Measurements from ENCODE around the gene FGR.

The FGR gene

DNA sequence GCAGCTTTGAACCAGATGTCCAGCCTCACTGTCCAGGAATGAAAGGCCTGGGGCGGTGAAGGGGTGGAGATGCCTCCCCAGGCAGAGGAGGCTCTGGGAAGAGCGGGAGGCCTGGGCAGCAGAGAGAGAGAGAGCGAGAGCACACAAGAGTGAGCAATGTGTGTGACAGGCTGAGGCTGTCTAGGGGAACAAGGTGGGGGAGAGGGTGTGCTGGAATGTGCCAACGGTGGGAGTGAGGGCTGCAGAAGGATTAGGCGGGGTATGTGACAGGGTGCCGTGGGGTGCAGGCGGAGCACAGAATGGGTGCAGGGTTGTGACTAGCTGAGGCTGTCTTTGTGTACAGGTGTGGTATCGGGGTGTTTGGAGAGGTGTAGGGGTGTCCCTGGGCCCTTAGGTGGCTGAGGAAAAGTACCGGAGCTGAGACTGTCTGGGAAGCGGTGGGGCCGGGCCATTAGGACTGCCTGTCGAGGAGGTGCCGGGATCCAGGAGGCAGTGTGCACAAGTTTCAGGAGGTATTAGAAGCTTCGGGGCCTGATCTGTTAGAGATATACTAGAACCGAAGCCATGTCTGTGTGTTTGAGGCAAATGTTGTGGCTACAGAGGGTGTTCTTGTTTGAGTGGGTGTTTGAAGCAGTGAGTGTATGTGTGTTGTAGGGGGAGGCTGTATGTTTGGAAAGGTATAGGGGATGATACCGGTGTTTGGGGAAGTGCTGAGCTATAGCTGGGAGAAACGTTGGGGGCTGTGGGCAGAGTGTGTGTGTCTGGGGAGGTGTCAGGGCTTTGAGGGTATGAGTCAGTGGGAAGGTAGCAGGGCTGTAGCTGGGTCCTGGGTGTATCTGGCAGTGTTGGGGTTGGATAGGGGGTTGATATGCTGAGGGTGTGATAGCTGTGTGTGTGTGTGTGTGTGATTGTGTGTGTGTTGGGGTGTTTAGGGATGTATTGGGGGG, 40.1 kb downstream of the FGR start:
- peaks cover 1% of the 10 kb centered on the region for H3K36me3 Mint-ChIP-seq
- no peak for DNase-seq

DNA sequence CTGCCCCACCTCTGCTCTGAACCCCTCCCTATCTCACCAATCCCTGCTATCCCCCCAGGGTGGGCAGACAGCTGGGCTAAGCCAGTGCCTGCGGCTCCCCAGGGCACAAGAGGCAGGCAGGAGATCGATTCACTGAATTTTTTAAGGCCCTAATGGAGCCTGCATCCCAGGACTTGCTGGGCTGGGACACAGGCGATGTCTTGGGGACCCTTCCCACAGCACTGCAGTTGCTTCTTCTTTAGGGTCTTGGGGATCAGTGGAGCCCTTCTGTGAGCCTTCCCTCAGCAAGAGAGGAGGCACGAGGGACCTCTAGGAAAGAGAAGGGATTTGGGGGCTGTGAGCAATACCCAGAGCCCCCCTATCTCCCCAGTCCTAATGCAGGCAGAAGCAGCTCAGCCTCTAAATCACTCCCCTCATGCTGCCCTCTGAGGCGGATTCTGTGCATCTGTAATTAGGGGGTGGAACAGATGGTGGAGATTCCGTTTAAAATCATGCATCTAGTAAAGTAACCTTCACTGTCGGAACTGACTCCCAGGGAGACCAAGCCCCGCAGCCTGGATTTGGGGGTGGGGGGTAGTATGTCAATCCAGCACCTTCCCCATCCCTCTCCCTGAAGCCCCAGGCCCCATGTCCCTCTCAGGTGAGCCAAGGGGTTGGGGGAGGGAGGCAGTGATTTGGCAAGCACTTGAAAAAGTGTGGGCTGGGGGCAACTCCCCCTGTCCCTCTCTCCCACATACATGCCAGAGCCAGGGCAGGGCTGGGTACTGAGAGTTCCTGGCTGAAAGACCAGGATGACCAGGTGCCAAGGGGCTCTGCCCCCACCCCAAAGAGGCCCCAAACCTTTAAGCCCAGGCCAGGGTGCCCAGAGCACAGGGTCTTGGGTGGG, 41.1 kb downstream of the FGR start:
- no peaks in the 10 kb centered on the region for H3K27me3 Mint-ChIP-seq
- H3K36me3 Mint-ChIP-seq: peaks cover 1% of the 10 kb centered on the region
- no peak overlapping the region for H3K4me3 Mint-ChIP-seq
- no peak for DNase-seq
- peaks cover 23% of the 10 kb centered on the region for H3K4me1 Mint-ChIP-seq
- CTCF ChIA-PET: interaction anchor here (1.5 to 3.1 kb wide), 2 partner anchors 37 to 64 kb away, joined by 3 to 19 read pairs; no protein-coding TSS in a partner anchor
- no peaks in the 10 kb centered on the region for H3K9me3 Mint-ChIP-seq
- H3K27ac Mint-ChIP-seq: no peak overlapping the region

More for the DNA sequence above, 40.1 kb downstream of the FGR start:
- H3K4me3 Mint-ChIP-seq: no peak overlapping the region
- H3K27me3 Mint-ChIP-seq: peaks cover 2% of the 10 kb centered on the region
- CTCF ChIA-PET: interaction anchor here (1.1 to 3.1 kb wide), 8 partner anchors 13 to 72 kb away, joined by 3 to 19 read pairs (median 4); no protein-coding TSS in a partner anchor
- peaks cover 32% of the 10 kb centered on the region for H3K4me1 Mint-ChIP-seq
- no peak overlapping the region for H3K27ac Mint-ChIP-seq
- H3K9me3 Mint-ChIP-seq: no peaks in the 10 kb centered on the region

DNA sequence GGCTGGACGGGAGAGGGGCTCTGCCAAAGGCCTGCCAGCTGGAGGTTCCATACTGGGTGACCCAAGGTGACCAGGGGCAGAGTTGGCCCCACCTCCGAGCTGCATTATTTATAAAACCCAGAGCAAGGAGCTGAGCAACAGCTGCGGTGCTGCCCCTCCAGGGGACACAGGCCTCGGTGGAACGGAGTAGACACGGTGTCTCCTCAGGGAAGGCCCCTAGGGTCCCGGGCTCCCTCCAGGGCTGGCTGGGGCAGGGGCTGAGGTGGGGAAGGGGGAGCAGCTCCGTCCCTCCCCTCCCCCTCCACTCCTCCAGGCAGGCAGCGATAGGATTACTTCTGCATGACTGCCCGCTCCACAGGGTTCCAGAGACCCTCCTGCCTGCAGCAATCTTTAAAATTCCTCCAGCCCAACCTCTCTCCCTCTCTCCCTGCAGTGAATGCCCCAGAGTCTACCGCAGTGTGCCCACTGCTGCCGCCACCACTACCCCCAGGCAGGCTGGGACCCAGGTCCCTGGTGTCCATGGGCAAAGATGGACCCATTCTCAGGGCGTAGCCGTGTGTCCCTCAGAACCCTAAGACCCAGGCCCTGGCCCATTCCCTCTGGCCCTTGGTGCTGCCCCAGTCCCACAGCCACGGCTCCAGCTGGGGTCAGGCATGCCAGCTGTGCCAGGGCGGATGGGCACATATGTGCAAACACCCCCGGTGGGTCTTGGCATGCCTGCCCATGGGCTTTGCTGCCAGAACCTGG, 41.9 kb downstream of the FGR start:
- no peak for DNase-seq
- Mint-ChIP-seq H3K4me3 (no peak overlapping the region), H3K9me3 (no peaks in the 10 kb centered on the region), H3K4me1 (peaks cover 17% of the 10 kb centered on the region), H3K36me3 (peaks cover 1% of the 10 kb centered on the region), H3K27ac (no peak overlapping the region), H3K27me3 (no peaks in the 10 kb centered on the region)
- CTCF ChIA-PET: interaction anchor here (0.6 kb wide), 1 partner anchor 47 kb away, joined by 3 read pairs; no protein-coding TSS in a partner anchor

DNA sequence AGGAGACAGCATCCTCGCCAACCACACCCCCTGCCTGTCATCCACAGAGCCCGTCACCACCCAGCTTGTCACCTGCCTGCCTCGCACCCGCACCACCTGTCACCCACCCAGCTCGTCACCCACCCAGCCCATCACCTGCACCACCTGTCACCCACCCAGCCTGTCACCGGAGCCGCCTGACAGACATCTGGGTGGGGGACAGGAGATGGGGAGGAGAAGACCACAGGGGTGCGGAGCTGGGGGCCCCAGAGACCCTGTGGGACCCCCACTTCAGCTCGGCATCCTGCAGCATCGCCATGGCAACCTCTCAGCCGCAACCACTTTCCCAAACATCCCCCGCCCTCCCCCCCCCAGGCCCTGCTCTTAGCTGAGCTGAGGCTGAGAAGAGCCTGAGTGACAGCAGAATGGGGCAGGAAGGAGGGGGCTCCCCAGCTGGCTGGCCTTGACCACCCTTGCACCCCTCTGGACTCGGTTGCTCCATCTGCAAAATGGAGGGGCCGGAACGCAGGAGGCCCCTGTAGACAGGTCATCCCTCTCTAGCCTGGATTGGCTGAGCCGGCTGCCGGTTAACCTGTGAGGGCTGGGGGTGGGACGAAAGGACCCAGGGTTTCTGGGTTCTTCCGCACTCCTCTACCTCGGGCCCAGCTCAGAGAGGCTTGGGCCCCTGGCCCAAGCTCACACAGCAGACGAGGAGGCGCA, 42.6 kb downstream of the FGR start:
- no peaks in the 10 kb centered on the region for H3K27me3 Mint-ChIP-seq
- H3K36me3 Mint-ChIP-seq: no peaks in the 10 kb centered on the region
- no peak overlapping the region for H3K27ac Mint-ChIP-seq
- peaks cover 10% of the 10 kb centered on the region for H3K4me1 Mint-ChIP-seq
- no peaks in the 10 kb centered on the region for H3K9me3 Mint-ChIP-seq
- H3K4me3 Mint-ChIP-seq: no peak overlapping the region
- CTCF ChIA-PET: interaction anchor here (0.6 kb wide), 1 partner anchor 47 kb away, joined by 3 read pairs; no protein-coding TSS in a partner anchor
- DNase-seq: no peak

DNA sequence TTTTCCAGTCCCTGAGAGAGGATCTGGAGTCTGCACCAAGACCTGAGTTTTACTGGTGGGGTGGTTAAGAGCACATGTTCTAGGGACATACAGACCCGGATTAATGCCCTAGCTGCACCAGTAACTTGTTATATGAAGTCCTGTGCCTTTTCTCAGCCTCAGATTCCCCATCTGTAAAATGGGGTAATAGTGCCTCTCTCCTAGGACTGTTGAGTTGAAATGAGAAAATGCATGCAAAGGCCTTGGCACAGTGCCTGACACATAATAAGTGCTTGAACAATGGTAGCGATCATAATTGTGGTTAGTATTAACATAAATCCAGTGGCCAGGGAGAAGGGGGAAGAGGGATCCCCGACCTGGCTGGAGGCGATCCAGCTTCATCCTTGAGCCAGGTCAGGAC, 43.4 kb downstream of the FGR start:
- no peak for DNase-seq
- CTCF ChIA-PET: interaction anchor here (0.6 to 1.7 kb wide), 2 partner anchors 18 to 221 kb away, joined by 3 to 4 read pairs; no protein-coding TSS in a partner anchor
- no peaks in the 10 kb centered on the region for H3K27me3 Mint-ChIP-seq
- no peaks in the 10 kb centered on the region for H3K9me3 Mint-ChIP-seq
- H3K4me1 Mint-ChIP-seq: peaks cover 10% of the 10 kb centered on the region
- H3K36me3 Mint-ChIP-seq: no peaks in the 10 kb centered on the region
- no peak overlapping the region for H3K4me3 Mint-ChIP-seq
- no peak overlapping the region for H3K27ac Mint-ChIP-seq

DNA sequence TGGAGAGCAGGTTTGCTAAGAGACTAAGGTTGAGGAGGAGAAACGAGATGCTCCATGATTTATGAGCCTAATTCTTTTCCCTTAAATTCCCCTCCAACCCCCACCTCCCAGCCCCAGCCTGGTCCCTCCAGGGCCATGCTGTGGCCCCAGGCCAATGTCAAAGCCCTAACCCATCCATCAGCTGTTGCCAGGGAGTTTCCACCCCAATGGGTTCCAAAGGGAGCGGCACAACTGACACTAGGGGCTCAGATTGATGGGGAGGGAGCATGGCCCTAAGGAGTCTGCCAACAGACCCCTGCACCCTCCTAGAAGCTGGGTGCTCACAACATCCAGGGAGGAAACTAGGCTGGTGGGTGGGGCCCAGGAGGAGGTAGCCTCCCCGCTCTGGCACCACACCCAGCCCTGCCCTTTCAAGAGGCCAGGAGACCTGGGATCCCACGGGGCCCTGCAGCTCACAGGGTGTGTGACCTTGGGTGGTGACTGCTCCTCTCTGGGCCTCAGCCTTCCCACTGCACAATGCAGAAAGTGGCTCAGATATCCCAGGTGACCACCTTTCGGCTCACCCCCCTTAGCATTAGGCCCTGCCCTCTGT, 44.0 kb downstream of the FGR start:
- Mint-ChIP-seq H3K27ac (no peak overlapping the region), H3K9me3 (no peaks in the 10 kb centered on the region), H3K4me3 (no peak overlapping the region), H3K36me3 (no peaks in the 10 kb centered on the region), H3K4me1 (peaks cover 10% of the 10 kb centered on the region), H3K27me3 (no peaks in the 10 kb centered on the region)
- CTCF ChIA-PET: interaction anchor here (0.6 to 1.7 kb wide), 2 partner anchors 18 to 221 kb away, joined by 3 to 4 read pairs; no protein-coding TSS in a partner anchor
- DNase-seq: no peak

DNA sequence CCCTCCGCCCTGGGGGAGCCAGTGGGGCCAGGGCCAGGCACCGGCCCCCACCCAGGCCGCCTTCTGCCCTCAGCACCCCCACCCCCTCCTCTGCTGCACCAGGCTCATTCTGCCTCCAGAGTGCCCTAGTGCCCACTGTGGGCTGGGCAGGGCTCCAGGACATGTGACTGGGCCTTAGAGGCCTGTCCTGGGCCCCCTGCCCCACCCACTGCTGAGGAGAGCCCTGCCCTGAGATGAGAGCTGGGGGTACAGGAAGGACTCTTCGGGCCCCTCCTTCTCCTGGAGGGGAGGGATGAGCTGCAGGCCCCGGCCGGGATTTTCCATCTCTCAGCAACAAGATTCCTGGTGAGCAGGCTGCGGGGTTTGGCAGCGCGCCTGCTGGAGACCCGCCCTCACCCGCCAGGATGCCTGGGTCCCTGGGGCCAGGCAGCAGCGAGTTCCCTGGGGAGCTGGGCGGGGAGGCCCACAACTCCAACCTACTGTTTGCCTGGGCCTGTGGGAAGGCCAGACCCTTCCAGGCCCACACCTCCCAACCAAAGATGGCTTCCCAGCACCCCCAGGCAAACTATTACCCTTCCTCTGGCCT, 45.1 kb downstream of the FGR start:
- Mint-ChIP-seq H3K27ac (no peak overlapping the region), H3K27me3 (no peaks in the 10 kb centered on the region), H3K9me3 (no peaks in the 10 kb centered on the region), H3K4me1 (peaks cover 10% of the 10 kb centered on the region), H3K36me3 (no peaks in the 10 kb centered on the region), H3K4me3 (no peak overlapping the region)
- CTCF ChIA-PET: interaction anchor here (1.7 kb wide), 1 partner anchor 17 kb away, joined by 4 read pairs; no protein-coding TSS in a partner anchor
- no peak for DNase-seq

DNA sequence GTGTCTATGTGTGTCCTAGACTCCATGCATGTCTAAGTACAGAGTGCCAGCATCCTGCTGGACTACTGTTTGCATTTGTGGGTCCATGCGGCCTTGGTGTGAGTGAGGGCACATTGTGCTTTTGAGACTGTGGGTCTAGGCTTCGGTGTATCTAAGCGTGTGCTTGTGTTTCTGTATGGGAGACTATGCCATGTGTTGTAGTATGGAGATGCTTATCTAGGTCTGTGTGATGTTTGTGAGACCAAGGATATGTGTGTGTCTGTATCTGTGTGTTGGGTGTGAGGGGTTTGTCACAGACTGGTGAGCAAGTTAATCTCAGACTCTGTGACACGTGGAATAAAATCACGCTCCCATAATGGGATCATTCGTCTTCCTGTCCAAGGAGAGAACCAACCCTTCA, 45.5 kb downstream of the FGR start:
- H3K36me3 Mint-ChIP-seq: no peaks in the 10 kb centered on the region
- CTCF ChIA-PET: no interaction called here
- peaks cover 10% of the 10 kb centered on the region for H3K4me1 Mint-ChIP-seq
- no peaks in the 10 kb centered on the region for H3K27me3 Mint-ChIP-seq
- H3K27ac Mint-ChIP-seq: no peak overlapping the region
- H3K9me3 Mint-ChIP-seq: no peaks in the 10 kb centered on the region
- H3K4me3 Mint-ChIP-seq: no peak overlapping the region
- DNase-seq: no peak

DNA sequence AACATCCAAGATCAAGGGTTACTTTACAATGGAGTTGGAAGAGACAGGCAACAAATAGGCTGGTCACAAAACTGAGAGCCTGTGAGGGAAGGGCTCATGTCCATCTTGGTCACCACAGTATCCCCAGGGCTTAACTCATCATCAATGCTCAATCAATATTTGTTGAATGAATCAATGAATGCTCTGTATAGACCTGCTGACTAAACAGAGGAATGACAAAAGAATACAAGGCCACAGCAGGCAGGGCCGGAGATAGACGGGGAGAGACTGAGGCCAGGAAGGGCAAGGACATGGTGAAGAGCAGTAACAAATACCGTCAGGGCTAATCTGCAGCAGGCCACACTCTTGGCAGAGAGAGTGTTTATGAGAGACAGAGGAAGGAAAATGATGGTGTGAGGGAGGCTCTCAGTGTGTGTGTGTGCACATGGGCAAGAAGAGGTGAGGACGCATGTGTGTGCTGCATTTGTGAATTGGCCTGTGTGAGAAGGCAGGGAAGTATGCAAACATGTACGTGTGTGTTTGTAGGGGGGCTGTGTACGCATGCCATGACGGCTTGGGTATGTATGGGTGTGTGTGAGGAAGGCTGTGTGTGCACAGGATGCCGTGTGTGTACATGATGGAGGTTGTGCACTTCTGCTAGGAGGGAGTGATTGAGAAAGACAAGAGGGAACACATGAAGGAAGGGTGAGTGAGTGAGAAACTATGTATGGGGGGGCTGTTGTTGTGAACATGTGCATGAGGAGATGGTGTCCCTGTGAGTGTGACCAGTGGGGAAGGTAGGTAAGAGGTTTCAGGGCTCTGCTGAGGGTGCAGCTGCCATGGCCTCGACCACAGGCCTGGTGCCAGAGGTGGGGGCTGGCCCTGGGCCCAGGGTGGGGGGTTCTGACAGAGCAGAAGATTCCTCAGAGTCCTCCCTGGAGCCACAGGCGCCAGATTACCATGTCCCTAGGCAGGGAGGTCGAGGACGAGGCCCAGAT, 46.4 kb downstream of the FGR start:
- H3K27me3 Mint-ChIP-seq: no peaks in the 10 kb centered on the region
- CTCF ChIA-PET: interaction anchor here (1.0 kb wide), 1 partner anchor 19 kb away, joined by 3 read pairs; no protein-coding TSS in a partner anchor
- H3K9me3 Mint-ChIP-seq: no peaks in the 10 kb centered on the region
- no peak for DNase-seq
- H3K27ac Mint-ChIP-seq: no peak overlapping the region
- no peak overlapping the region for H3K4me3 Mint-ChIP-seq
- peaks cover 10% of the 10 kb centered on the region for H3K4me1 Mint-ChIP-seq
- no peaks in the 10 kb centered on the region for H3K36me3 Mint-ChIP-seq

DNA sequence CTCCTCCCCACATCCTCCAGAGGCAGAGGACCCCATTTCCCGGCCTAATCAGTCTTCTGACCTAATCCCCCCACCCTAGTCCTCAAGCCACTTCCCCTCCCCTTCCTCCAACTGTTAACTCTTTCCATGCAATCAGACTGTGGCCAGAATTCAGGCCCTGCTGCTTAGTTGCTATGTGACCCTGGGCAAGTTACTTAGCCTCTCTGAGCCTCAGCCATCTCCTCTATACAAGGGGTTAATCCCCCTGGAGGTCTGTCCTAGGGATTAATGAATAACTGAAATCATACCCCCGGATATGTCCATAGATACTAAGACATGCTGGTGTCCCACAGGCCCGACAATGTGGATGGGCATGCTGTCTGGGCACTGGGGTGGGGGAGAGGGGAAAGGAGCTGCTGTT, 49.3 kb downstream of the FGR start:
- peaks cover 1% of the 10 kb centered on the region for H3K4me1 Mint-ChIP-seq
- no peak overlapping the region for H3K27ac Mint-ChIP-seq
- no peak overlapping the region for H3K4me3 Mint-ChIP-seq
- CTCF ChIA-PET: no interaction called here
- no peaks in the 10 kb centered on the region for H3K27me3 Mint-ChIP-seq
- H3K9me3 Mint-ChIP-seq: no peaks in the 10 kb centered on the region
- peaks cover 2% of the 10 kb centered on the region for H3K36me3 Mint-ChIP-seq
- DNase-seq: no peak

DNA sequence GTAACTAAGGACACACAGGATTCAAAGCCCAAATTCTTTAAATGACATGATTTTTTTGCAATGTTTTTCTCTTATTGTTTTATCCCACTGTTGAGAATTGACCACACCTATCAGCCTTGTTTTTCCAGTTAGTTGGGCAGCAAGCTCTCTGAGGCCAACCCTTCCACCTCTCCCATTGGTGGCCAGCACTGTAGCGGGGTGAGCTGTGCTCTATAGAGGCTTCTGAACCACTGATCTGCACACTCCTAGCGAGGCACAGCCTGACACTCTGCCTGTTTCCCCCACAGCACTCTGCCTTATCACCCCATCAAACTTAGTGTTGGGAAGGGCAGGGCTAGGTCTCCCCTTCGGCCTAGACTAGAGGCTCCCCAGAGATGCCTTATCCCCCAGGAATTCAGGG, 50.5 kb downstream of the FGR start:
- Mint-ChIP-seq H3K9me3 (no peaks in the 10 kb centered on the region), H3K27me3 (no peaks in the 10 kb centered on the region), H3K4me3 (no peak overlapping the region), H3K4me1 (no peaks in the 10 kb centered on the region), H3K36me3 (peaks cover 2% of the 10 kb centered on the region), H3K27ac (no peak overlapping the region)
- DNase-seq: no peak
- CTCF ChIA-PET: interaction anchor here (1.2 to 1.5 kb wide), 2 partner anchors 28 to 76 kb away, joined by 3 read pairs; no protein-coding TSS in a partner anchor

DNA sequence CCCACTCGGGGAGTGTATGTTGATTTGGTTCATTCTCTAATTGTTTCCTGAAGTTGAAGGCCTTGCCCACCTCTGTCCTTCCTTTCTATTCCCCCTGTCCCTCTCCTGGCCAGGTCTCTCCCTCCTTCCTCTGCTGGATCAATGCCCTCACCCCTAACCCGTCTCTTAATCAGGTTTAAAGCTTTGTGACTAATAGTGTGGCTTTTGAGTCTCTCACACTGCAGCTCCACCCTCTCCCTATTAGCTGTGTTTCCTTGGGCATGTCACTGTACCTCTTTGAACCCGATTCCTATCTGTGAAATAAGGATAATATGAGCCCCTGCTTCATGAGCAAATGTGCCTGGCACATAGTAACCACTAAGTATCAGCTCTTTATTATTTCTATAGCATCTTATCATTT, 51.5 kb downstream of the FGR start:
- Mint-ChIP-seq H3K9me3 (no peaks in the 10 kb centered on the region), H3K27ac (no peak overlapping the region), H3K36me3 (peaks cover 2% of the 10 kb centered on the region), H3K27me3 (no peaks in the 10 kb centered on the region), H3K4me3 (no peak overlapping the region), H3K4me1 (peaks cover 5% of the 10 kb centered on the region)
- CTCF ChIA-PET: interaction anchor here (0.7 to 1.5 kb wide), 5 partner anchors 10 to 251 kb away, joined by 3 read pairs; no protein-coding TSS in a partner anchor
- no peak for DNase-seq

Measured in activated naive CD4-positive, alpha-beta T cell treated with anti-CD3 and anti-CD28 coated beads, Interleukin-2, amount 10 ng/mL, durations not matched to agents 7 days and 5 days (primary cell).